ENCODE data around the gene PLS1. TPM values are rescaled to one million over a fixed set of nuclear protein-coding genes. Genes with fewer than 3 reads are reported as not detected.
A peak's percentile ranks its signal among the peaks of the same experiment; 100 is the strongest.
"Not testable (repeated sequence)": the region's sequence is repeated elsewhere in the genome, so short reads cannot be mapped to it uniquely, and the experiment has no call there.

The PLS1 gene
- total RNA-seq, 6 experiments from 2014 or later: 0.64 to 1.4 (median 1.2) TPM

DNA sequence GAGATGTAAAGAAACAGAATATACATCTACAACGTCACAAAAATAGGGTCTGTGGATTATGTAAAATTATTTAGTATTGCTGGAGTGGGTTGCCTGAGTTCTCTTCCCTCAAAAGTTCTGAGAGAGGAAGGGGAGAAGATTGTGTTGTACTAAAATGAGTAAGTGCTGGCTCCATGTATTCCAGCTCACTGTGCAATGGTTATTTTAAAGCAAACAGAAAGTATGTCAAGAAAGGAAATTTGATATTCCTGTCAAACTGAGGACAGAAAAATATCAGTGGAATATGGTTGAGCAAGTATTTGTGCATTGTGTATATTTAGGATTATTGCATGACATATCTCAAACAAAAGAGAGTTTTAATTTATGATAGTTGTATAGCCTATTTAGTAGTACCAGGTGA, 129.8 kb downstream of the PLS1 start:
- no peak overlapping the region for H3K27ac Mint-ChIP-seq
- TF ChIP-seq CTCF (IDR thresholded peaks at IDR 0.05): no peak
- H3K4me3 Mint-ChIP-seq: peak overlapping the region; percentile 23; the same call in 1 of the 2 replicates
- H3K4me1 Mint-ChIP-seq (ENCODE audit: low read depth): peaks cover 21% of the 10 kb centered on the region
- no peak for DNase-seq
- no peaks in the 10 kb centered on the region; the same call in 1 of the 2 replicates for H3K9me3 Mint-ChIP-seq
- H3K36me3 Mint-ChIP-seq (ENCODE audit: low read depth): no peaks in the 10 kb centered on the region
- H3K27me3 Mint-ChIP-seq (ENCODE audit: insufficient read depth): no peaks in the 10 kb centered on the region; the same call in 1 of the 2 replicates

GRCh38 chr3:142732066-142732465, 135.9 kb downstream of the PLS1 start:
- H3K9me3 Mint-ChIP-seq: no peaks in the 10 kb centered on the region
- no peak overlapping the region for H3K4me3 Mint-ChIP-seq
- no peaks in the 10 kb centered on the region for H3K36me3 Mint-ChIP-seq (ENCODE audit: low read depth)
- H3K4me1 Mint-ChIP-seq (ENCODE audit: low read depth): 0 out of 2 replicates have a peak, but pooled peaks cover 4% of the 10 kb centered on the region
- TF ChIP-seq CTCF (IDR thresholded peaks at IDR 0.05): no peak
- DNase-seq: no peak
- H3K27ac Mint-ChIP-seq: no peak overlapping the region
- no peaks in the 10 kb centered on the region for H3K27me3 Mint-ChIP-seq (ENCODE audit: insufficient read depth)

GRCh38 chr3:142734834-142735233, 138.6 kb downstream of the PLS1 start:
- no peak for TF ChIP-seq CTCF (IDR thresholded peaks at IDR 0.05)
- Mint-ChIP-seq H3K36me3 (ENCODE audit: low read depth) (no peaks in the 10 kb centered on the region), H3K27me3 (ENCODE audit: insufficient read depth) (no peaks in the 10 kb centered on the region), H3K4me3 (no peak overlapping the region), H3K9me3 (no peaks in the 10 kb centered on the region), H3K27ac (no peak overlapping the region), H3K4me1 (ENCODE audit: low read depth) (no peaks in the 10 kb centered on the region)
- DNase-seq: no peak

GRCh38 chr3:142735462-142735861, 139.3 kb downstream of the PLS1 start:
- H3K27me3 Mint-ChIP-seq (ENCODE audit: insufficient read depth): no peaks in the 10 kb centered on the region
- no peak overlapping the region for H3K27ac Mint-ChIP-seq
- no peak for DNase-seq
- no peaks in the 10 kb centered on the region for H3K4me1 Mint-ChIP-seq (ENCODE audit: low read depth)
- no peak for TF ChIP-seq CTCF (IDR thresholded peaks at IDR 0.05)
- H3K4me3 Mint-ChIP-seq: no peak overlapping the region
- H3K9me3 Mint-ChIP-seq: no peaks in the 10 kb centered on the region
- no peaks in the 10 kb centered on the region for H3K36me3 Mint-ChIP-seq (ENCODE audit: low read depth)

DNA sequence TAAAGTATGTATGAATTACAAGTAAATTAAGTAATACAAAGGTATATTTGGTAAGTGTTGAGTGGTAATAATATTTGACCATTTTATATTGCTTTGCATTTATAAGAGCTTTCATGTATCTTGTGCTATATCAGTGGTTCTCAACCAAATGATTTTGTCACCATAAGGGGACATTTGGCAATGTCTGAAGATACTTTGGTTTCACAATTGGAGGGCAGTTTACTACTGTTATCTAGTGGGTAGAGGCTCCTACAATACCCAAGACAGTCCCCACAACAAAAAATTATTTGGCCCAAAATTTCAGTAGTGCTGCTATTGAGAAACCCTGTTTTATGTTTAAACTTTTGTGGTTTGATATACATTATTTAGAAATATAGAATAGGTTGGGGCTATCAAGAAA, 142.2 kb downstream of the PLS1 start:
- TF ChIP-seq CTCF (IDR thresholded peaks at IDR 0.05): no peak
- Mint-ChIP-seq H3K27me3 (ENCODE audit: insufficient read depth) (no peaks in the 10 kb centered on the region), H3K36me3 (ENCODE audit: low read depth) (no peaks in the 10 kb centered on the region), H3K4me3 (no peak overlapping the region), H3K9me3 (no peaks in the 10 kb centered on the region), H3K27ac (no peak overlapping the region), H3K4me1 (ENCODE audit: low read depth) (no peaks in the 10 kb centered on the region)
- no peak for DNase-seq

- Mint-ChIP-seq H3K27me3 (ENCODE audit: insufficient read depth) (no peaks in the 10 kb centered on the region), H3K4me1 (ENCODE audit: low read depth) (no peaks in the 10 kb centered on the region), H3K9me3 (no peaks in the 10 kb centered on the region), H3K4me3 (no peak overlapping the region), H3K36me3 (ENCODE audit: low read depth) (peaks cover 19% of the 10 kb centered on the region), H3K27ac (no peak overlapping the region)
- no peak for DNase-seq
- no peak for TF ChIP-seq CTCF (IDR thresholded peaks at IDR 0.05)
Measured at GRCh38 chr3:142746646-142747045, 150.5 kb downstream of the PLS1 start.

GRCh38 chr3:142750531-142750930, 154.3 kb downstream of the PLS1 start:
- H3K4me1 Mint-ChIP-seq (ENCODE audit: low read depth); H3K27me3 Mint-ChIP-seq (ENCODE audit: insufficient read depth); H3K9me3 Mint-ChIP-seq; DNase-seq; H3K27ac Mint-ChIP-seq; H3K4me3 Mint-ChIP-seq: not testable (repeated sequence)
- peaks cover 24% of the 10 kb centered on the region for H3K36me3 Mint-ChIP-seq (ENCODE audit: low read depth)

DNA sequence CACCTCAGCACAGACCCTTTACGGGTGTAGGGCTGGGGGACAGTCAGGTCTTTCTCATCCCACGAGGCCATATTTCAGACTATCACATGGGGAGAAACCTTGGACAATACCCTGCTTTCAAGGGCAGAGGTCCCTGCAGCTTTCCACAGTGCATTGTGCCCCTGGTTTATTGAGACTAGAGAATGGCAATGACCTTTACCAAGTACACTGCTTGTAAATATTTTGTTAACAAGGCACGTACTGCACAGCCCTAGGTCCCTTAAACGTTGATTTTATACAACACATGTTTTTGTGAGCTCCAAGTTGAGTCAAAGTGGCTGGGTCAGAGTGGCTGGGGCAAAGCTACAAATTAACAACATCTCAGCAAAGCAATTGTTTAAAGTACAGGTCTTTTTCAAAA, 156.4 kb downstream of the PLS1 start:
- H3K36me3 Mint-ChIP-seq (ENCODE audit: low read depth): peaks cover 24% of the 10 kb centered on the region
- H3K4me1 Mint-ChIP-seq (ENCODE audit: low read depth); H3K9me3 Mint-ChIP-seq; H3K27ac Mint-ChIP-seq; DNase-seq; H3K27me3 Mint-ChIP-seq (ENCODE audit: insufficient read depth); H3K4me3 Mint-ChIP-seq: not testable (repeated sequence)
